ENCODE measurements around the gene CCDC184.

DNA sequence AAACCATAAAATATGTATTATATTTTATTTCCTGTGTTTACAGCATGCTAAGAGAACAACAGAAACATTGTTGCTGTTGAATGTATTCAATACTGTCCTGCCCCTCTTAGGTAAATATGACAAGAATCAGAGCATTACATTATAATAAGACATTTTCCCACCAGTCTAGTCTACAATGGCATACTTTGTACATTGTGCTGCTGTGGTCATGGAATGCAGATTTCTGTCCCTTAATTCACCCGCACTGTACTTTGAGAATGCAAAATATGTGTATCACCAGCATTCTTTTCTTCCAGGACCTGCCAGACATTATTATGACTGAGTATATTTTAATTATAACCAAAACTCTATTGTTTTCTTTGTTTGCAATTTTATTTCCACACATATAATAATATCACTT, 36.2 kb downstream of the CCDC184 start:
- TF ChIP-seq EZH2phosphoT487 (IDR thresholded peaks at IDR 0.05; ENCODE audit: insufficient read depth, low read depth): no peak
- no peak for TF ChIP-seq EZH2 (IDR thresholded peaks at IDR 0.05; ENCODE audit: insufficient read depth, poor library complexity, severe bottlenecking)

Measured in GM23248 (cell line).